GM23248 (cell line): ENCODE data around the gene COA7. TPM values are rescaled to one million over a fixed set of nuclear protein-coding genes. Genes with fewer than 3 reads are reported as not detected.

ENCODE experiments used
- DNase-seq: peaks from one replicate; pipeline ENCODE4 v3.0.0-alpha.2; 2015
- H2AFZ ChIP-seq: fragments of 200-600 bp; sonication (generic); 2 replicates; pipeline ENCODE4 v1.6.1; 2016; ENCODE audit warnings: antibody characterized with exemption
- H3F3A ChIP-seq: fragments of 200-600 bp; sonication (generic); 2 replicates; pipeline ENCODE4 v1.6.1; 2016; ENCODE audit warnings: mild to moderate bottlenecking, antibody characterized with exemption, mixed run types; ENCODE audit not compliant: insufficient read depth
- H3K27ac ChIP-seq: fragments of 200-600 bp; sonication (generic); 2 replicates; pipeline ENCODE4 v1.5.1; 2016; ENCODE audit warnings: mild to moderate bottlenecking
- H3K27me3 ChIP-seq: fragments of 200-600 bp; sonication (generic); replicated peaks from 2 replicates; pipeline ENCODE4 v1.6.1; 2016; ENCODE audit warnings: mild to moderate bottlenecking; ENCODE audit not compliant: insufficient read depth
- H3K36me3 ChIP-seq: fragments of 200-600 bp; sonication (generic); 2 replicates; pipeline ENCODE4 v1.6.1; 2016; ENCODE audit warnings: low read depth, mild to moderate bottlenecking
- H3K4me1 ChIP-seq: fragments of 200-600 bp; sonication (generic); 2 replicates; pipeline ENCODE4 v1.6.1; 2016; ENCODE audit warnings: mild to moderate bottlenecking; ENCODE audit not compliant: insufficient read depth
- H3K4me2 ChIP-seq: fragments of 200-600 bp; sonication (generic); one replicate; pipeline ENCODE4 v1.6.1; 2016; ENCODE audit warnings: mild to moderate bottlenecking; ENCODE audit not compliant: unreplicated experiment
- H3K4me3 ChIP-seq: fragments of 200-600 bp; sonication (generic); 2 replicates; pipeline ENCODE4 v1.5.1; 2016; ENCODE audit warnings: mild to moderate bottlenecking
- H3K79me2 ChIP-seq: fragments of 200-600 bp; sonication (generic); 2 replicates; pipeline ENCODE4 v1.6.1; 2016; ENCODE audit warnings: mild to moderate bottlenecking; ENCODE audit not compliant: insufficient read depth
- H3K9ac ChIP-seq: fragments of 200-600 bp; sonication (generic); 2 replicates; pipeline ENCODE4 v1.6.1; 2016; ENCODE audit warnings: mild to moderate bottlenecking
- H3K9me2 ChIP-seq: fragments of 200-600 bp; sonication (generic); 2 replicates; pipeline ENCODE4 v1.6.1; 2016; ENCODE audit warnings: mixed run types, mild to moderate bottlenecking, moderate library complexity; ENCODE audit not compliant: insufficient read depth
- H3K9me3 ChIP-seq: fragments of 200-600 bp; sonication (generic); one replicate; pipeline ENCODE4 v1.6.1; 2017; ENCODE audit warnings: low read depth
- H4K20me1 ChIP-seq: fragments of 200-600 bp; sonication (generic); 2 replicates; pipeline ENCODE4 v1.6.0; 2016; ENCODE audit not compliant: insufficient read depth
- EZH2 ChIP-seq: fragments of 200-600 bp; sonication (generic); IDR thresholded peaks from 2 replicates; pipeline ENCODE4 v1.6.1; 2018; ENCODE audit warnings: antibody characterized with exemption, mild to moderate bottlenecking; ENCODE audit not compliant: insufficient read depth, poor library complexity, severe bottlenecking
- EZH2phosphoT487 ChIP-seq: fragments of 200-600 bp; sonication (generic); IDR thresholded peaks from 2 replicates; pipeline ENCODE4 v1.6.1; 2018; ENCODE audit warnings: antibody characterized with exemption, moderate library complexity, mild to moderate bottlenecking, low read depth; ENCODE audit not compliant: insufficient read depth
- WGBS, 2 experiments: methylation state at CpG; one replicate each; pipeline ENCODE4 v1.1.6; 2015 to 2017; ENCODE audit warnings: low lambda C conversion rate in 2 of 2, low coverage in 1 of 2; ENCODE audit errors: missing lambda C conversion rate in 2 of 2; 5-methylcytosine and 5-hydroxymethylcytosine counted together
- in situ Hi-C: fragments of 300-500 bp; cut with MboI; formaldehyde crosslinking; loops from 2 replicates; pipeline ENCODE4 v1.15.0; 2020
- polyA plus RNA-seq: library from polyadenylated mRNA; unstranded; fragments of >200 nt; fragmentation: Nextera tagmentation; extraction: Ambion mirVana; gene quantifications from 2 replicates; pipeline ENCODE4 v1.2.1, GENCODE V29; 2016
- total RNA-seq: library from RNA; depleted of rRNA; stranded (reverse); fragments of >200 nt; shearing (Covaris generic); gene quantifications from 2 replicates; pipeline ENCODE4 v1.2.3, GENCODE V29; 2014

COA7 gene
- total and polyA plus RNA-seq, 2 experiments from 2014 or later: 6.9 to 12.9 TPM

GRCh38 chr1:52659851-52660596 is 38.1 kb downstream of the COA7 start:
- no peaks in the 10 kb centered on the region for H3K36me3 ChIP-seq
- no peak overlapping the region for H3K27ac ChIP-seq
- in situ Hi-C loops: no loop called here
- H3K27me3 ChIP-seq: no peaks in the 10 kb centered on the region
- H3K9ac ChIP-seq: no peak overlapping the region
- no peak overlapping the region for H3K4me2 ChIP-seq
- TF ChIP-seq EZH2: no peak
- H3F3A ChIP-seq: no peaks in the 10 kb centered on the region
- no peaks in the 10 kb centered on the region for H3K9me3 ChIP-seq
- no peak overlapping the region for H3K4me3 ChIP-seq
- H3K79me2 ChIP-seq: no peaks in the 10 kb centered on the region
- H3K9me2 ChIP-seq: no peaks in the 10 kb centered on the region
- no peaks in the 10 kb centered on the region for H3K4me1 ChIP-seq
- H4K20me1 ChIP-seq: no peaks in the 10 kb centered on the region
- WGBS, 2 experiments: 47 to 50% methylated on average over 13 of the region's 13 CpGs
- H2AFZ ChIP-seq: no peak overlapping the region
- no peak for DNase-seq

- H3K4me2 ChIP-seq: no peak overlapping the region
- no peaks in the 10 kb centered on the region for H3K9me3 ChIP-seq
- WGBS, 2 experiments: 87% methylated on average over 3 of the region's 3 CpGs
- no peak overlapping the region for H3K9ac ChIP-seq
- H3F3A ChIP-seq: no peaks in the 10 kb centered on the region
- no peaks in the 10 kb centered on the region for H3K9me2 ChIP-seq
- peak; percentile 18 for DNase-seq
- no peak for TF ChIP-seq EZH2phosphoT487
- TF ChIP-seq EZH2: no peak
- no peak overlapping the region for H3K27ac ChIP-seq
- no peaks in the 10 kb centered on the region for H3K36me3 ChIP-seq
- no peaks in the 10 kb centered on the region for H4K20me1 ChIP-seq
- H3K79me2 ChIP-seq: no peaks in the 10 kb centered on the region
- H3K4me1 ChIP-seq: no peaks in the 10 kb centered on the region
- H3K27me3 ChIP-seq: no peaks in the 10 kb centered on the region
- no peak overlapping the region for H3K4me3 ChIP-seq
- in situ Hi-C loops: no loop called here
- no peak overlapping the region for H2AFZ ChIP-seq
These were observed 38.8 kb downstream of the COA7 start for GRCh38 chr1:52659356-52659755.

GRCh38 chr1:52658795-52659194 is 39.4 kb downstream of the COA7 start:
- in situ Hi-C loops: no loop called here
- Histone ChIP-seq H3K4me2 (no peak overlapping the region), H3F3A (no peaks in the 10 kb centered on the region), H3K9ac (no peak overlapping the region), H3K4me3 (no peak overlapping the region), H4K20me1 (no peaks in the 10 kb centered on the region), H3K79me2 (no peaks in the 10 kb centered on the region), H2AFZ (no peak overlapping the region), H3K9me2 (no peaks in the 10 kb centered on the region), H3K9me3 (no peaks in the 10 kb centered on the region), H3K36me3 (no peaks in the 10 kb centered on the region), H3K27me3 (no peaks in the 10 kb centered on the region), H3K27ac (no peak overlapping the region), H3K4me1 (no peaks in the 10 kb centered on the region)
- WGBS, 2 experiments: 85 to 96% methylated on average over 1 of the region's 1 CpG
- TF ChIP-seq EZH2 (no peak), EZH2phosphoT487 (no peak)
- DNase-seq: no peak

- TF ChIP-seq EZH2phosphoT487 (no peak), EZH2 (no peak)
- H3K27me3 ChIP-seq: no peaks in the 10 kb centered on the region
- H3K4me1 ChIP-seq: no peaks in the 10 kb centered on the region
- WGBS, 2 experiments: 68 to 83% methylated on average over 3 of the region's 3 CpGs
- H3K4me3 ChIP-seq: no peak overlapping the region
- H3K9ac ChIP-seq: no peak overlapping the region
- no peak overlapping the region for H3K4me2 ChIP-seq
- H3K79me2 ChIP-seq: no peaks in the 10 kb centered on the region
- no peaks in the 10 kb centered on the region for H3F3A ChIP-seq
- DNase-seq: no peak
- no peaks in the 10 kb centered on the region for H3K9me3 ChIP-seq
- no peaks in the 10 kb centered on the region for H3K9me2 ChIP-seq
- no peak overlapping the region for H2AFZ ChIP-seq
- in situ Hi-C loops: no loop called here
- H3K27ac ChIP-seq: no peak overlapping the region
- no peaks in the 10 kb centered on the region for H4K20me1 ChIP-seq
- no peaks in the 10 kb centered on the region for H3K36me3 ChIP-seq
These were observed 40.4 kb downstream of the COA7 start for GRCh38 chr1:52657702-52658101.

- no peaks in the 10 kb centered on the region for H3K27me3 ChIP-seq
- no peak for DNase-seq
- H3F3A ChIP-seq: no peaks in the 10 kb centered on the region
- H3K4me2 ChIP-seq: no peak overlapping the region
- no peaks in the 10 kb centered on the region for H4K20me1 ChIP-seq
- in situ Hi-C loops: no loop called here
- no peaks in the 10 kb centered on the region for H3K79me2 ChIP-seq
- H3K27ac ChIP-seq: no peak overlapping the region
- H3K4me1 ChIP-seq: no peaks in the 10 kb centered on the region
- H3K4me3 ChIP-seq: no peak overlapping the region
- H3K9ac ChIP-seq: no peak overlapping the region
- no peaks in the 10 kb centered on the region for H3K9me3 ChIP-seq
- H3K9me2 ChIP-seq: no peaks in the 10 kb centered on the region
- no peak for TF ChIP-seq EZH2phosphoT487
- no peak for TF ChIP-seq EZH2
- H3K36me3 ChIP-seq: no peaks in the 10 kb centered on the region
- no peak overlapping the region for H2AFZ ChIP-seq
These were observed 44.1 kb downstream of the COA7 start for GRCh38 chr1:52654063-52654462.
